AG09309 (cell line): Measurements from ENCODE around the gene MBP.

Source experiments
- DNase-seq: peaks from one replicate; pipeline ENCODE4 v3.0.0-alpha.2; 2010; ENCODE audit warnings: low read depth
- H3K4me3 ChIP-seq: 2 replicates; pipeline ENCODE4 v1.5.1; 2011; ENCODE audit warnings: mild to moderate bottlenecking, low read depth, low read length, moderate library complexity; ENCODE audit not compliant: control insufficient read depth
- TF ChIP-seq, protein P1 (sequence below): IDR thresholded peaks from 2 replicates; pipeline ENCODE4 v1.5.1; 2011; ENCODE audit warnings: mild to moderate bottlenecking, low read depth, low read length, inconsistent platforms; ENCODE audit not compliant: insufficient read depth, control insufficient read depth; ENCODE audit errors: missing control alignments

The MBP gene

GRCh38 chr18:77051581-77052296, 80.8 kb downstream of the MBP start:
- no peak for DNase-seq
- TF ChIP-seq, protein P1, sequence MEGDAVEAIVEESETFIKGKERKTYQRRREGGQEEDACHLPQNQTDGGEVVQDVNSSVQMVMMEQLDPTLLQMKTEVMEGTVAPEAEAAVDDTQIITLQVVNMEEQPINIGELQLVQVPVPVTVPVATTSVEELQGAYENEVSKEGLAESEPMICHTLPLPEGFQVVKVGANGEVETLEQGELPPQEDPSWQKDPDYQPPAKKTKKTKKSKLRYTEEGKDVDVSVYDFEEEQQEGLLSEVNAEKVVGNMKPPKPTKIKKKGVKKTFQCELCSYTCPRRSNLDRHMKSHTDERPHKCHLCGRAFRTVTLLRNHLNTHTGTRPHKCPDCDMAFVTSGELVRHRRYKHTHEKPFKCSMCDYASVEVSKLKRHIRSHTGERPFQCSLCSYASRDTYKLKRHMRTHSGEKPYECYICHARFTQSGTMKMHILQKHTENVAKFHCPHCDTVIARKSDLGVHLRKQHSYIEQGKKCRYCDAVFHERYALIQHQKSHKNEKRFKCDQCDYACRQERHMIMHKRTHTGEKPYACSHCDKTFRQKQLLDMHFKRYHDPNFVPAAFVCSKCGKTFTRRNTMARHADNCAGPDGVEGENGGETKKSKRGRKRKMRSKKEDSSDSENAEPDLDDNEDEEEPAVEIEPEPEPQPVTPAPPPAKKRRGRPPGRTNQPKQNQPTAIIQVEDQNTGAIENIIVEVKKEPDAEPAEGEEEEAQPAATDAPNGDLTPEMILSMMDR, result no peak
- no peak overlapping the region for H3K4me3 ChIP-seq

GRCh38 chr18:77049938-77050337, 82.6 kb downstream of the MBP start:
- no peak for DNase-seq
- H3K4me3 ChIP-seq, result no peak overlapping the region
- TF ChIP-seq, protein P1, result no peak

DNA sequence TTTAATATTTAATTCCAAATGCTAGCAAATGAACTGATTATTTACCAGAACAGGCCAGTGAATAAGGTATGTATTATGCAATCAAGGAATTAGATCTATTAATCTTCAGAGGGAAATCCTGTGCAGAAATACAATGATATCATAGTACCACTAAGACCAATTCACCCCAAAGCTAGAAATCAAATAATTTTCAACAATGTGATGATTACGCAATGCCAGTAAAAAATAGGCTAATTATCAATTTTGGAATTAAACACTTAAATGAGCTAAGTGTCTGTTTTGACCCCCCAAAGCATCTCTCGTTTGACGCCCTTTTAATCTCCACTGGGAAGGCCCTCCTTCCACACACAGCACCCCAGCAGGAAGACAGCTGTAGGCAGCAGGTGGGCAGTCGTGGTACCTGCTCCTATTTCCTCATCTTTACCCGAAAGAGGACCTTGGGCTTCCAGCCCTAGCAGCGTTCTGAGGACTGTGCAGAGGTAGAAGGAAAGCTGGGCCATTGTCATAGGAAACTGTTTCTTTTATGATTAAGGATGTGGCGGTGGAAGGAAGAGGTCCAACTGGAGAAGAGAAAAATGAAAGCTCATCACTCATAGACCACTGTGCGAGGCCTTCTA, 84.7 kb downstream of the MBP start:
- DNase-seq, result no peak
- no peak overlapping the region for H3K4me3 ChIP-seq
- TF ChIP-seq, protein P1, result no peak

- H3K4me3 ChIP-seq, result no peak overlapping the region
- TF ChIP-seq, protein P1, result no peak
- DNase-seq, result no peak
Measured at GRCh38 chr18:77046994-77047393, 85.6 kb downstream of the MBP start.

DNA sequence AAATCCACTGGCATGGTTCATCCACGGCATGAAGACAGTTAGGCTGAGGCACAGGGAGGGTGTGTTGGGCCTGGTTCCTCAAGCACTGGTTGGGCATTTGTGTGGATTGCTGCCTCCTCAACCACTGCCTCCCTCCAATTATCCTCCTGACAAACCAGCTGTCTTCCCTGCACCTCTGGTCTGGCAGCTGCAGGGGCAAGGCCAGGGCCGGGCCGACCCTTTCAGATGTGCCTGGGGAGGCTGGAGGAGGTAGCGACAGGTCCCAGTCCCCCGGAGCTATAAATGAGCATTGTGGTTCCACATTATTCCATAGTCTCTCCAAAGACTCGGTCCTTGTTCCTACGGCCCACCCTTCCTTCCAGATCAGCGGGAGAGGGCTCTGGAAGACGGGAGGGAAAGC, 86.2 kb downstream of the MBP start:
- H3K4me3 ChIP-seq, result no peak overlapping the region
- TF ChIP-seq, protein P1, result no peak
- no peak for DNase-seq

GRCh38 chr18:77045677-77046076, 86.9 kb downstream of the MBP start:
- no peak overlapping the region for H3K4me3 ChIP-seq
- DNase-seq, result no peak
- TF ChIP-seq, protein P1, result no peak
